PC-3 (cell line): Measurements from ENCODE around the gene ZFP28. TPM values are rescaled to one million over a fixed set of nuclear protein-coding genes. Genes with fewer than 3 reads are reported as not detected.

Source experiments
- ATAC-seq: fragments of 200-7000 bp; cut with Tn5 transposase; 2 replicates; pipeline ENCODE4 v1.9.1; 2020; ENCODE audit warnings: mild to moderate bottlenecking, moderate library complexity
- BruUV-seq: library from RNA; stranded (reverse); fragments of 400-500 nt; replicated peaks from 2 replicates; lab custom pipeline; 2021; lab: Mats Ljungman, UMichigan
- CTCF ChIA-PET: fragments of 300-600 bp; sonication (Branson Sonifier 250); formaldehyde crosslinking; loops from one replicate; lab custom pipeline; 2022; ENCODE audit warnings: antibody characterized with exemption; lab: Charles Lee
- POLR2A ChIA-PET: fragments of 300-600 bp; sonication (Branson Sonifier 250); formaldehyde crosslinking; loops from one replicate; lab custom pipeline; 2022; ENCODE audit warnings: antibody characterized with exemption; ENCODE audit not compliant: unreplicated experiment; lab: Charles Lee
- DNase-seq: peaks from one replicate; pipeline ENCODE4 v3.0.0-alpha.2; 2015
- H2AFZ ChIP-seq: fragments of 300-600 bp; sonication (generic); 2 replicates; pipeline ENCODE4 v1.6.0; 2016; ENCODE audit warnings: antibody characterized with exemption, low read length
- H3F3A ChIP-seq: fragments of 300-600 bp; sonication (generic); one replicate; pipeline ENCODE4 v1.6.0; 2017; ENCODE audit warnings: antibody characterized with exemption, low read length, control low read depth, mild to moderate bottlenecking; ENCODE audit not compliant: unreplicated experiment
- H3K27ac ChIP-seq: fragments of 300-600 bp; sonication (generic); 2 replicates; pipeline ENCODE4 v1.5.1; 2016; ENCODE audit warnings: mild to moderate bottlenecking, low read length
- H3K27me3 ChIP-seq: fragments of 300-600 bp; sonication (generic); 2 replicates; pipeline ENCODE4 v1.6.1; 2016; ENCODE audit warnings: low read length, mixed read lengths
- H3K36me3 ChIP-seq: fragments of 300-600 bp; sonication (generic); 2 replicates; pipeline ENCODE4 v1.6.1; 2016; ENCODE audit warnings: low read depth, mixed run types, low read length, mixed read lengths
- H3K4me1 ChIP-seq: fragments of 300-600 bp; sonication (generic); 2 replicates; pipeline ENCODE4 v1.5.1; 2016; ENCODE audit warnings: low read length; ENCODE audit not compliant: insufficient read depth
- H3K4me2 ChIP-seq: fragments of 300-600 bp; sonication (generic); 2 replicates; pipeline ENCODE4 v1.6.0; 2016; ENCODE audit warnings: low read length
- H3K4me3 ChIP-seq: fragments of 300-600 bp; sonication (generic); 2 replicates; pipeline ENCODE4 v1.5.1; 2016; ENCODE audit warnings: mild to moderate bottlenecking, low read length, mixed read lengths
- H3K79me2 ChIP-seq: fragments of 300-600 bp; sonication (generic); 2 replicates; pipeline ENCODE4 v1.6.1; 2017; ENCODE audit warnings: low read length, mixed read lengths
- H3K9ac ChIP-seq: fragments of 300-600 bp; sonication (generic); 2 replicates; pipeline ENCODE4 v1.6.0; 2016; ENCODE audit warnings: mild to moderate bottlenecking, low read length
- H3K9me2 ChIP-seq: fragments of 300-600 bp; sonication (generic); replicated peaks from 2 replicates; pipeline ENCODE4 v1.6.1; 2016; ENCODE audit warnings: mixed run types, low read length, mixed read lengths
- H3K9me3 ChIP-seq: fragments of 300-600 bp; sonication (generic); 2 replicates; pipeline ENCODE4 v1.6.1; 2016; ENCODE audit warnings: low read length, mixed read lengths
- H4K20me1 ChIP-seq: fragments of 300-600 bp; sonication (generic); 2 replicates; pipeline ENCODE4 v1.6.1; 2016; ENCODE audit warnings: low read length, mixed read lengths
- CTCF ChIP-seq: fragments of 300-600 bp; sonication (generic); conservative IDR thresholded peaks from 2 replicates; pipeline ENCODE4 v1.5.1; 2017; ENCODE audit warnings: antibody characterized with exemption, low read depth, mild to moderate bottlenecking, low read length
- EZH2 ChIP-seq: fragments of 300-600 bp; sonication (generic); IDR thresholded peaks from one replicate; pipeline ENCODE4 v1.6.1; 2017; ENCODE audit warnings: antibody characterized with exemption, mild to moderate bottlenecking, low read length; ENCODE audit not compliant: unreplicated experiment
- EZH2phosphoT487 ChIP-seq: fragments of 300-600 bp; sonication (generic); IDR thresholded peaks from 2 replicates; pipeline ENCODE4 v1.6.1; 2018; ENCODE audit warnings: mild to moderate bottlenecking, antibody characterized with exemption, low read length, borderline replicate concordance
- intact Hi-C: fragments of 100-400 bp; cut with micrococcal nuclease; formaldehyde crosslinking; loops from 2 replicates; pipeline ENCODE4 v1.9.0; 2023
- total RNA-seq: library from RNA; depleted of rRNA; stranded (reverse); fragments of >200 nt; gene quantifications from 2 replicates; pipeline ENCODE4 v1.2.3, GENCODE V29; 2014

ZFP28 gene
- total RNA-seq, 1 experiment from 2014 or later = 0.58 TPM

GRCh38 chr19:56594446-56594782, 55.7 kb downstream of the ZFP28 start:
- Histone ChIP-seq H3K27ac (no peak overlapping the region), H3K9me2 (no peaks in the 10 kb centered on the region), H3K4me3 (peak overlapping the region; percentile 94; the same call in 1 of the 2 replicates), H2AFZ (peak overlapping the region; percentile 96), H3F3A (no peaks in the 10 kb centered on the region), H3K9ac (no peak overlapping the region), H3K27me3 (no peaks in the 10 kb centered on the region), H3K4me2 (peak overlapping the region; percentile 88), H3K36me3 (peaks cover 29% of the 10 kb centered on the region), H4K20me1 (no peaks in the 10 kb centered on the region), H3K9me3 (peaks cover 67% of the 10 kb centered on the region), H3K79me2 (peaks cover 40% of the 10 kb centered on the region), H3K4me1 (no peaks in the 10 kb centered on the region)
- ATAC-seq (no peak), DNase-seq (no peak)
- no TSS peak for BruUV-seq
- intact Hi-C loops = no loop called here
- TF ChIP-seq EZH2 (no peak), CTCF (no peak), EZH2phosphoT487 (no peak)
- ChIA-PET CTCF (no interaction called here), POLR2A (no interaction called here)

GRCh38 chr19:56594783-56595547, 56.2 kb downstream of the ZFP28 start, which contains the start of gene ZNF71:
ZNF71 (plus strand) TSS chr19:56595302; CDS start chr19:56601559, 6,257 bp downstream.
- H3K79me2 ChIP-seq = peaks cover 40% of the 10 kb centered on the region
- TF ChIP-seq EZH2phosphoT487 (no peak), EZH2 (no peak), CTCF (no peak)
- H3K9me2 ChIP-seq = no peaks in the 10 kb centered on the region
- H3K9me3 ChIP-seq = peaks cover 62% of the 10 kb centered on the region
- H3K4me2 ChIP-seq = peak within 1 kb of the TSS; percentile 88
- H3K36me3 ChIP-seq = peaks cover 29% of the 10 kb centered on the region
- no peaks in the 10 kb centered on the region for H4K20me1 ChIP-seq
- peak; percentile 95 for ATAC-seq
- DNase-seq = peak; percentile 86
- peak within 1 kb of the TSS; percentile 96 for H2AFZ ChIP-seq
- peak within 1 kb of the TSS; percentile 88 for H3K9ac ChIP-seq
- intact Hi-C loops = no loop called here
- no peaks in the 10 kb centered on the region for H3K27me3 ChIP-seq
- H3K4me3 ChIP-seq = peak within 1 kb of the TSS; percentile 94
- BruUV-seq = no TSS peak
- ChIA-PET POLR2A (no interaction called here), CTCF (no interaction called here)
- H3F3A ChIP-seq = no peaks in the 10 kb centered on the region
- H3K4me1 ChIP-seq = no peaks in the 10 kb centered on the region
- H3K27ac ChIP-seq = no peak within 1 kb of the TSS

GRCh38 chr19:56595548-56595899, 56.8 kb downstream of the ZFP28 start:
- ChIA-PET CTCF (no interaction called here), POLR2A (no interaction called here)
- BruUV-seq = no TSS peak
- H3K4me2 ChIP-seq = peak overlapping the region; percentile 88
- peak overlapping the region; percentile 88 for H3K9ac ChIP-seq
- intact Hi-C loops = no loop called here
- H3K27ac ChIP-seq = no peak overlapping the region
- no peak for DNase-seq
- H3K27me3 ChIP-seq = no peaks in the 10 kb centered on the region
- peaks cover 57% of the 10 kb centered on the region for H3K9me3 ChIP-seq
- H2AFZ ChIP-seq = peak overlapping the region; percentile 96
- H3K9me2 ChIP-seq = no peaks in the 10 kb centered on the region
- no peaks in the 10 kb centered on the region for H4K20me1 ChIP-seq
- no peaks in the 10 kb centered on the region for H3K4me1 ChIP-seq
- no peak for TF ChIP-seq EZH2
- TF ChIP-seq EZH2phosphoT487 = no peak
- TF ChIP-seq CTCF = no peak
- peak overlapping the region; percentile 94 for H3K4me3 ChIP-seq
- ATAC-seq = peak; percentile 50
- H3F3A ChIP-seq = no peaks in the 10 kb centered on the region
- H3K36me3 ChIP-seq = peaks cover 30% of the 10 kb centered on the region
- peaks cover 42% of the 10 kb centered on the region for H3K79me2 ChIP-seq
